CD4-positive, alpha-beta T cell treated with Interleukin-4 for 1 hour (primary cell): ENCODE results near the gene NAA20.
A peak's percentile ranks its signal among the peaks of the same experiment; 100 is the strongest.
"Not testable (repeated sequence)": the region's sequence is repeated elsewhere in the genome, so short reads cannot be mapped to it uniquely, and the experiment has no call there.

Experiments
- DNase-seq, 2 donors: peaks; one replicate each; pipeline ENCODE4 v3.0.0-alpha.2; 2020 to 2022

The NAA20 gene

DNA sequence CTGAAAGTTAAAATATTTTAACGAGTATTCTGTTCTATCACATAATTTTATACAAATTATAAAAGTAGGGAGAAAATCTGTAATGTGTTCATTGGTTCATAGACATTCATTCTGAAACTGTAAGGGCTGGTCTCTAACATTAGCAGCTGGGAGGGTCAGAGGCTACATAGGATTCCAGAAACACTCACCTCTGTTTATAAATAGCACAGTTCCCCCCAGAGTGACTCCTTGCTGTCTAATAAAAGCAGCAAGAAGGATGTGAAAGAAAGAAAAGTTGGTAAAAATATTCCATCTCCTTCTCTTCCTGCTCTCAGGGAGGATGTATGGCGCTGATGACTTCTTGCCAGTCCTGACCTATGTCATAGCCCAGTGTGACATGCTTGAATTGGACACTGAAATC lies 25.3 kb upstream of the NAA20 start:
- no peak for DNase-seq

DNA sequence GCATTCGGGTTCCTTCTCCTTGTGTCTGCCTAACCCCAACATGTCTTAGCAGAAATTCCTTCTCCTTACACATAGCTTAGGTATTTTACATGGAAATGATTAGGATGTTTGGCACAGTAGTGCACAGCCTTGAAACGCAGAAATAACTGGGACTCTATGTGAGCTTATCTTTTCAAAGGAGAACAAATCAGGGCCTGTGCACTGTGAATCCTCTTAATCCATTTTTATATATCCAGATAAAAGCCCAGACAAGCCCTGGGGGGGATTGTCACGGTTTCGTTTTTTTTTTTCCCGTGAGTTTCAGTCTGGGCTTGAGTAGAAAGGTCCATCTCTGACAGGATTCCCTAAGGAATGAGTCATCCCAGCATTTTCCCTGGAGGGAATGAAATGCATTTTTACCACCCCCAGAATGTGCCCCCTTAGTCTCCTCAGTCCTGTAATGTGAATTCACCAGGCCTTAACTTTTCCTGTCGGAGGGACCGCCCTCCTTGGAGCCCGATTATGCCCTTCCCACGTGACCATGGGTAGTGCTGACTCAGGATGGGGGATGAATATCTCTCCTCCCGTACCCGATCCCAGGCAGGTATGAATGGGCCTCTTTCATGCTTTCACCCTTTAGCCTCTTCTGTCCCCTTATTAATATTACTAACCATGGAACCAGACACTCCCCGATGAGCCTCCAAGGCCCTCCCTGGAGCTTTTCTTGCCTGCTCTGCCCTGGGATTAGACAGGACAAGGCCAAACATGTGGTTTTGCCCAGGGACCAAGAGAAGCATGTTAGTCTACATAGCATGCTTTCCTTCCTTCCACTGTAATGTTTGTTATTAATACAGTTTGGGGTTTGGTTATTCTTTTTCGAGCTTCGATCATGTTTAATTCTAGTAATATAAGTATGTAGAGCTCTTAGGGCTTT lies 23.9 kb upstream of the NAA20 start:
- DNase-seq = no peak

DNA sequence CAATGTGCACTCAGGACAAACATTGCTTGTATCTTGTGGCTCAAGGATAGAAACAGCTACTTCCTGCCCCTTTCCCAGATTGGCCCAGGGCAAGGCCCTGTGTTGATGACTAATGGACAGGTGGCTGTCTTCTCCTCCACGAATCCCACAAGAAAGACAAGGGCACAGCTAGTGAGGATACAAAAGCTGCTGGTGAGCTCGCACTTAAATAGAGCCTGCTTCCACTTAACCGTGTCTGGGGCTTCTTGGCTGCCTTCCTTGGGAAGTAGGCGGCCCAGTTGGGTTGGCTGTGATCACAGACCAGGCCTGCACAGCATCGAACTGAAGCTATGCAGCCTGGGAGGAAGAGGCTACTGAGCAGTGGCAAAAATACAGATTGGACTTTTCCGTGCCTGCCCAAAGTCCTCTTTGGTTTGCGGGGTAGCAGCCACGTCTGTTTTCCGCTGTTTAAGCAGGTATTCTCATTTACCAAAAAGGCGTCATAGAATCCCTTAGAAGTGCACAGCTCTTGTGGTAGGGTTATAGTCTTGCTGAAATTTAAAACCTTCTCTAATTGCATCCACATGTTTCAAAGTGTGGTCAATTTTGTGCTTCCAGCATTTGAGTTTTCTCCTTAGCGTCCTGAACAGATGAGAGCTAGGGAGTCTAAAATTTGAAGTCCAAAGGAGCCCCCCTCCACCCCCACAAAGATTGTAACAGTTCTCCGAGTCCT lies 23.0 kb upstream of the NAA20 start:
- no peak for DNase-seq

DNA sequence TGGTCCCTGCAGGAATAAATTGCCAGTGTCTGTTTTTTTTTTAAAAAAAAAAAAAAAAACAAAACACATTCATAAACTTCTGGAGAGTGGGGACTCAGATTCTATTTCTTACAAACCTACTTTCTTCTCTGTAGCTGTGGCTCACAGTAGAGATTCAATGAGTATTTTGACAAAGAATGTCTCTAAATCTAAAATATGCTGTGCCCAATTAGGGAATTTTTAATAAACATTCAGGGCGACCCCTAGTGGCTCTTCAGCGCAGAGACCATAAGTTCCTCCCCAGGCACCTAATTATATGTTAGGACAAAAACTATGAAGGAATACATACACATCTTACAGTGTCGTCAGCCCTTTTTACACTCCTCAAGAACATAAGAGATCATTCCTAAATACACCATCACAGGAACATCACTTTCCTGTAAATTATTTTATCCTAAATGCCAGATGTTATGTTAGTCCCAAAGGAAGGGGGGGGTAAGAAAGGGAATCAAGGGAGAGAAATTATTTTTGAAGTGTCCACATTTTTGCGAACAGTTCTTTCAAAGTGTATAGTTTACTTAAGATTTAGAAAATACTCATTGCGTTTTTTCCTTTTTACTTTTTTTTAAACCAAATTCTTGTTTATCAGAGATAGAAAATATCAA lies 21.8 kb upstream of the NAA20 start:
- peak; percentile 48 to 52 for DNase-seq

DNA sequence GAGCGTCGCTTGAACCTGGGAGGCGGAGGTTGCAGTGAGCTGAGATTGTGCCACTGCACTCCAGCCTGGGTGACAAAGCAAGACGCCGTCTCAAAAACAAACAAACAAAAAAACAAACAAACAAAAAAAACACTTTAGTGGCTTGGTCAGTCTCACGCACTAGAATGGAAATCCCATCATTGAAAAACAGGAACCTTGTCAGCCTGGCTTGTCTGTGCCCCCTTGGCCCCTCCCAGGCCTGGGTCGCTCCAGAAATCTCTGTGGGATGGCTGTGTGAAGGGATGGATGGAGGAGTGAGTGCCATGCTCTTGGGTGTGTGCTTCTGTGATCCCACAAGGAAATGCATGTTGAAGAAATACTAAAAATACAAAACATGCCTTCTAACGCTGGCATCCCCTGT lies 20.9 kb upstream of the NAA20 start:
- DNase-seq = no peak

DNA sequence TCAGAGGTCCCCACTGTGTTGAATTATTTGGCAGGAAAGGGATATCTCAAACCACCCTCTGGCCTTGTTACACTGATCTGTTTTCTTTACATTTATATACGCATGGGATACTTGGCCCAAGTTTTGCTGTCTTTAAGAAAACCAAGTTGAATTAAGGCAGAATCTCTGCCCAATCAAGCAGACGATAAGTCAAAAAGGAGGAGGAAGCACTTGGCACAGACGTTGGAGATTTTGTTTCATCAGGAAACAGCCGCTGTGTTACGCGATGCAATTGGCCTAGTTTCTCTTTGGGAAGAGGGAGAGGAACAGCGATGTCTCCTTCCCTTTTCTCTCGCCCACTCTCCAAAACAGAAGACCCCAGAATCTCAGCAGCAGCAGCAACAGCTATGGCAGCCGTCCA lies 20.2 kb upstream of the NAA20 start:
- DNase-seq = no peak

DNA sequence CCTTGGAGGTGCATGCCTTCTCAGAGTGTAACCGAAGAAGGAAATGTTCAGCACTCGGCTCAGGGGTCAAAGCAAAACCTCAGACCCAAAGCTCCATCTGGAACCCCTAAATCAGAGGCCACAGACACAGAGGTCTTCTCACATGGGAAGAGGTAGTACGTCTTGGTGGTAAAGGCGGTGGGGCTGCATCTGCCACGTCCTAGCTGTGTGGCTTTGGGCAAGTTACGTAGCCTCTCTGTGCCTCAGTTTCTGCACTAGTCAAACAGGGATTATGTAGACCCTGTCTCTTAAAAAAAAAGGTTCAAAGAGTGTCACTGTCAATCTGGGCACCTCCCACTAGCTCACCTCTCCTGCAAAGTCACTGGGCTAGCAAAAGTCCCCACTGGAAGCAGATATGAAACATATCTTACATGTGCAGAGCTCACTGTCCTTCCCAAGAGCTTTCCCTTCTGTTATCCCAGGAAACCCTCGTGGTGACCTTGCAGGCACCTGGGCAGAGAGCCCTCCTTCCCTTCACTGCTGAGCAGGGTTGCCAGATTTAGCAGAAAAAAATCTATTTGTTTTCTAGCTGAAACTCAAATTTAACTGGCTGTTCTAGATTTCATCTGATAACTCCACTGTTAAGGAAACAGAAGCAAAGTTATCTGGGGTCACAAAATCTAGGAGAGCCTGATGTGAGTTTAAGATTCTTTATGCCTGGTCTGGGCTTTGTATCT lies 18.0 kb upstream of the NAA20 start:
- DNase-seq = no peak

DNA sequence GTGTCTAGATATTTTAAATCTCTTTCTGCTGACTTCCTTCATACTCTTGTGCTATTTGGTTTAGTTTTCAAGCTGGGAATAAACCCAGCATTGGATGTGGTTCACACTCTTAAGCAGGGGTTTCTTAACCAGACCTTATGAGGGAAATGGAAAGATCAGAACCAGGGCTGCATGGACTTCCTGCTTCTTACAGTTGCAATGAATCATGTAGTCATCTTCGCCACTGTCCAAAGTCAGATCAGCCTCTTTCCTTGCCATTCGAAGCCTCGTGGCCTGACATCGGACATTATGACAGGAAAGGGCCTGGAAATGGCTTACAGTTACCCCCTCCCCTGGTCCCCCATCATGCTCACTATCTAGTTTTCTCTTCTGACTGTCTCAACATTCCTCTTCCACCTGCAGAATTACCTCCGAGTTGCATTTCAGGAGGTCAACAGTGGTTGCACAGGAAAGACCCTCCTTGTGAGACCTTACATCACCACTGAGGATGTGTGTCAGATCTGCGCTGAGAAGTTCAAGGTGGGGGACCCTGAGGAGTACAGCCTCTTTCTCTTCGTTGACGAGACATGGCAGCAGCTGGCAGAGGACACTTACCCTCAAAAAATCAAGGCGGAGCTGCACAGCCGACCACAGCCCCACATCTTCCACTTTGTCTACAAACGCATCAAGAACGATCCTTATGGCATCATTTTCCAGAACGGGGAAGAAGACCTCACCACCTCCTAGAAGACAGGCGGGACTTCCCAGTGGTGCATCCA lies 16.8 kb upstream of the NAA20 start:
- DNase-seq = no peak

DNA sequence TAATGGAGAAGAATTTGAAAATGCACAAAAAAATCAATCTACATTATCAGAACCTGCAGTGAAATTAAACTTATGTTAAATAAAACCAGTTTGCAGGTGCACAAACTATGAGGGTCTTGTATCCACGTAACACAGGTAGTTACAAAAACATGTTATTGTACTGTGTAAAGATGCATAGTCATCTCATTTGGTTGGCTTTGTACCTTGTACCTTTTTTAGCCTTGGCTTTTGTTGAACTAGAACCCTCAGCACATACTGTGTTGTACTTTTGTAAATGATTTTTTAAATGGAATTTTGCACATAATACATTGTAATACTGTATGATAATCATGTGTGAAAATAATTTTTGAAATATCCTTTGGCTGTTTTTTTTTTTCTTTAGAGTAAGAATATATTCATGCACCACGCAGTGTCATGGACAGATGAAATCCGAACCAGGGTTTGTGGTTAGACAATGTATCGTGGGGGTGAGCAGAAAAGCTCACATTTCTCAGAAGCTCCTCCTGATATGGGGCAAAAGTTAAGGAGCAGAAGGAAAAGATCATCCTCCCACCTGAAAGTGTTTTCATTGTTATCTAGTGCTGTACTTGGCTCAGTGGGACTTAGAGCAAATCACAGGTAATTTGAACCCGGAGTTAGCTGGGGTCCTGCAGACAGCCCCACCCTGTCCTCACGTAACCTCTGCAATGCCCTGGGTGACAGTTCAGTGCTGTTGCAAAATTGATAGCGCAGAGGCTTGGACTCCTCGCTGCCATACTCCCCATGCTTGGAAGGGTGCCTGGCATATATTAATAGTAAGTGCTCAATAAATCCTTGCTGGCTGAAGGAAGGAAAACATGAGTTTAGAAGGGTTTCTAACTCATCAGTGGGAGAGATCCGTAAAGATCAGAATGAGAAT lies 14.8 kb upstream of the NAA20 start:
- DNase-seq = no peak

DNA sequence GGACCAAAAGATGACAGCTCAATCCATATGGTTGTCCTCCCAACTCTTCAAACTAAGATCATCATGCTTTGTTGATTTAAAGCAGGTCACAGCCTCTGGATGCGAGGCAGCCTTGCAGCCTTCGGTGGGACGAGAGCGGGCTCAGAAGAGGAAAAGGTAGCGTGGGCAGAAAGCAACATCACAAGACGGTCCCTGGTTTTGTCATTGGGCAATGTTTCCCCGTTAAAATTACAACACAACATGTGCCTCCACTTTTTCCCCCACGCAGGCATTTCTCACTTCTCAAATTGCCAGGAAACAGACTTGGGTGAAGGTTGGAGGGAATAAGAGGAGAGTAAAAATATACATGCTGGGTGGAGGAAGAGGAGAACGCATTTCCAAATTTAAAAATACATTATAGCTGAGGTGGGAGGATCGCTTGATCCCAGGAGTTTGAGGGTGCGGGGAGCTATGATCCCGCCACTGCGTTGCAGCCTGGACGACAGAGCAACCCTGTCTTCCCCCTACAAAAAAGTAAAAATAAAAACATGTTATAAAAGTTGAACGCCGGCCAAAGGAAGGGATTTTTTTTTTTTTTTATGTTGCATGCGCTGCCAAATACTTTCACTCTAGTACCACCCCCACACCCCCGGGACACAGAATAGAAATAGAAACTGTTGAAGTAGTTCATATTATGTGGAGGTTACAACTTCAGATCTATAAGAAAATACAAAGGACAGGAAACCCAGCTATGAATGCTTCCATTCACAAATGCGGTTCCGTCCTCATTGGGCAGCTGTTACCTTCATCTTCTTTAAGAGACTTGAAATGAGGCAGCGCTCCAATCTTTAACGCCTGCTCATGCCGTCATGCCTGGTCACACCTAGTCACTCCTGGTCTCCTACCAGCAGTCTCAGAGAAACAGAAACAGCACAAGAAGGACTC lies 13.9 kb upstream of the NAA20 start:
- DNase-seq = peak in 1 of 2 donors; percentile 29

DNA sequence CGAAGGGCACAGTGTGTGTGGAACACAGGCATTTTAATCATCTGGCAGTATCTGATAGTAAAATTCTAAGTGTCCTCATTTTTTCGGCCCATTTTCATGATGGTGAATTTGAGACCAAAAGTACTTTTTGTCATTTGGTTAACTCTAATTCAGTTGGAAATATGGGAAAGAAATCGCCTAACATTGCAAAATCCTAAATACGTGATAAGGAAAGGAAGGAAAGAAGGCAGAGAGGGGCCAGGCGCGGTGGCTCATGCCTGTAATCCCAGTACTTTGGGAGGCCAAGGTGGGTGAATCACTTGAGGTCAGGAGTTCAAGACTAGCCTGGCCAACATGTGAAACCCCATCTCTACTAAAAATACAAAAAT lies 13.2 kb upstream of the NAA20 start:
- DNase-seq = not testable (repeated sequence)

DNA sequence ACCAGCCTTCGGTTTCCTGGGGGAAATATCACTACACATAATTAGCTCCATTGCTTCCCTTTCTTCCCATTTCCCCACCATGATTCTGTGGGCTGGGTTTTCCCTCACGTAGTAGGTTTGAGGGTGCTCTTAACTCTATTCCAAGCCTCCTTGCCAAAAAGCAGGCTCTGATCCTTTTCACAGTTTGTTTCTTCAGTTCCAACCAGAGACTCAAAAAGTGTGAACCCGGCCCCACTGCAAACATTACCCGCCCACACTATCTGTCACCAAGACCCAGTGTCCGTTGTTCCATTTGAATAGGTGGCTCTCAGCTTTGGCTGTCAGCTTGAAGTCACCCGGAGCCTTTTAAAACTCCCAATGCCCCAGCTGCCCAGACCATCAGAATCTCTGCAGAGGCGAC lies 11.8 kb upstream of the NAA20 start:
- no peak for DNase-seq

DNA sequence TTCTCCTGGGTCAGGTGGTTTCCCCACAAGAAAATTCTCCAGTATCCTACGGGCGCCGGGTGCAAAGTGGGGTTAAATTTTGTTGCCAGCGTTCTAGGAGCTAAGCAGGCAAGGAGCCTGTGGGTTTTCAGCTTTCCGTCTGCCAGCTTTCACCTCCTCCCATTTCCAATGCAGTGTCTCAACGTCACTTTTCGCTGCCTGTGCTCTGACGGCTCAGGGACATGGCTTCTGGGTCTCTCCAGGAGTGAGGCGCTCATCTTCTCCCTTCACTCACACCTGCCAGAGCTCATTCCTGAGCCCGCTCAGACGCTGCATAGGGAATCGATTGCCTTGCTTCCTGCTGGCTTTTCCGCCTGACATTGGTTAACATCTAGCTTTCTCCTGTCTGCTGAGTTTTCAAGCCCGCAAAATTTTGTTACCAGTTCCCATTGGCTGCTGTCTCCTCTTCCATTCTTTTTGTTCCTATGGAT lies 7.3 kb upstream of the NAA20 start:
- DNase-seq = no peak

DNA sequence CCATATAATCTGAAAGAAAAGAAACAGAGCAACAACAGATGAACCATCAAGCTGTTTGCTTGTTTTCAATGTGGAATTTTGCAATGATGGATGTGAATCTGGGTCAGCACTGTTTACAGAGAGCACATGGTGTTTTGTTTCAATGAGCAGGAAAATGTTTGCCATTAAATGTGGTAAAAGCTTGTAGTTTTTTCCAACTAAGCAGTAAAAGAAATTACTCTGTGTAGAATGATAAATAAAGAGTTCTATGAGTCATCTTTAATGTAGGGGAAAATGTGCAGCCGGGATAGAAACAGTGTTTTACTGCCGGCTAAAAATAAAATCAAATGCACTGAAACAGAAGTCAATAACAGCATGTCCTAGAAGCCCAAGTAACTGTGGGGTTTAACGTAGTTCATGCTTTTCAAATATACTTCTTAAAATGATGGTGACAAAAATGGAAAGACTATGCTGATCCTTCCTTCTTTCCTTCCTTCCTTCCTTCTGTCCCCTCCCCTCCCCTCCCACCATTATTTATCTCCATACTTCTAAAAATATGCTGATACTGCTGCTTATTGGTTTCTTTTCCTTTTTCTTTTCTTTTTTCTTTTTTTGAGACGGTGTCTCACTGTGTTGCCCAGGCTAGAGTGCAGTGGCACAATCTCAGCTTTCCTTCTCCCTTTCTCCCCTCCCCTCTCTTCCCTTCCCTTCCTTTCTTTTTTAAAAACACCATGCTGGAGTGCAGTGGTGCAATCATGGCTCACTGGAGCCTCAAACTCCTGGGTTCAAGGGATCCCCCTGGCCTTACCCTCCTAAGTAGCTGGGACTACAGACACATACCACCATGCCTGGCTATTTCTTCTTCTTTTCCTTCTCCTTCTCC lies 6.3 kb upstream of the NAA20 start:
- DNase-seq = no peak

DNA sequence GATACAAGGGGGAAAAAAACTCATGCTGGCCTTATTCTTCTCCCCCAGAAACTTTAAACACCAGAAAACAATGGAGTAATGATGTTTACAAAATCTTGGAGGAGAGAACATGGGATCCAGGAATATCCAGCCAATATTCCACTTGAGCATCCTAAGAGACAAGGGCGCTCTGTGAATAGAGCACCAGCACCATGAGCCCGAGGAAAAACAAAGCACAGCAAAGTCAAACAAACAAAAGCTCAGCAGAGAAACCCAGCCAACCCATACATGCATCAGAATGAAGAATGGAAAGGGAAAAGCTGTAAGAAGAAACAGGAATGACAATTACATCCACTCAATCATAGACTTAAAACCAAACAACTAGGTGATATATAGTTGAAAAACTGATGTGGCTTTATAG lies 4.6 kb upstream of the NAA20 start:
- no peak for DNase-seq

DNA sequence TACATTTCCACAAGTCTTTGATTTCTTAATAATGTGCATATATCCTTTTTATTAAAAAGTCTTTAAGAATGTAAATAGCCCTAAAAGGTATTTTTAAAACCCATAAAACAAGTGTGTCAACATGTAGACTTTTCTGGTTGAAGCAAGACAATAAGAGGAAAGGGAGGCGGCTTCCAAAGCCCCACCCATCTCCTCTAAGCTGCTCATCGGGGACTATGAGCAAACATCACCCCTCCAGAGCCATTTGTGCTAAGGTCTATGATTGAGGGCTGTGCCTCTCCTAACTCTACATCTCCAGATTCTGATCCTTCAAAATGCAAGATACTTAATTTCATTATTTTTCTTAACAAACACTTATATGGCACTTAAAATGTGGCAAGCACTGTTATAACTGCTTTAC lies 2.5 kb upstream of the NAA20 start:
- DNase-seq = no peak

DNA sequence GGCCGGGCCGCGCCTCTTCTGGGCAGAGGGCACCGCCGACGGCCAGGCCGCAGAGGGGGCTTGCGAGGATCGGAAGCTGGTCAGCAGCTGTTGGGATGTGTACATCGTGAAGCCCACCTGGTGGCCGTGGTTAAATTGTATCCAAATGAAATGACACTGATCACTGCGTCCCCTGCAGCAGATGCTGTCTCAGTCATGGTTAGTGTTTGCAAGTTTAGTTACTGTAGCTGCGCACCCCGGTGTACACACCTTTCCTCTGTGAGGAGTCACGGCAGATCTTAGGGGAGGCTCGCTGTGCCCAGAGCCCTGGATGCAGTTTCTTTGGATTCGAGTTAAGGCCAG lies 653 bp downstream of the NAA20 start:
- DNase-seq = peak in 1 of 2 donors; percentile 13

DNA sequence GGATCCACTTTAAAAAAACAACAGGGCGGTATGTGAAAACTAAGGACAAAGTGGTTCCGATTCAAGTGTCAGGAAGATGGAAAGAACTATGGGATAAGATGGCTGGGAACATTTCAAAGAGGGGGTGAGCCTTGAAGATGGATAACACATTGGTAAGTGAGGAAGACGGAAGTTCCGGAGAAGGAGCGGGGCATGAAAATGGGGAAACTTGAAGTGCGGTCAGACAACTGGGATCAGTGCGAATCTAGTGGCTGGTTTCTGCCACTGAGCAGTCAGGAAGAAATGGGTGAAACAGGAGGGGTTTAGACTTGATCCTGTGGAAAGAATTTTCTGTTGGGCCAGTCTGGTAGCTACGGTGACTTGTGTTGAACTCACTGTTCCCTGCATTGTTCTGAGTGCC lies 1.2 kb downstream of the NAA20 start:
- no peak for DNase-seq

DNA sequence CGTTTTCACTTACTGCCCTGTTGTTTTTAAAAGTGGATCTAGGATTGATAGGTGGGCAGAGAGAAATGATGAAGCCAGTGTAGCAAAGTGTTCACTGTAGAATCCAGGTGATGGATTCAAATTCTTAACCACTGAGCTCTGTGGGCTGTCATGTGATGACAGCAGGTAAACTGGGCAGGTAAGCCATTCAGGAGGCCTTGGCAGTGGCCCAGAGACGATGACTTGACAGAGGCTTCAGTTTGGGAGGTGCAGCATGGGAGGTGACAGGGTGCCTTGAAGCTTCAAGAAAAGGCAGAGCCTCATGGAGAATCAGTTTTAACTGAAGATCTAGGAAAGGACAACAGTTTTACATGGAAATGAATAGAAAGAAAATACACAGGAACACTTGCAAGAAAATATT lies 2.0 kb downstream of the NAA20 start:
- no peak for DNase-seq
